ENCODE measurements around the gene VSTM4. TPM values are rescaled to one million over a fixed set of nuclear protein-coding genes. Genes with fewer than 3 reads are reported as not detected.
A peak's percentile ranks its signal among the peaks of the same experiment; 100 is the strongest.

The VSTM4 gene
- total and polyA plus RNA-seq, 4 donors = 1.0 to 3.1 (median 2.0) TPM

DNA sequence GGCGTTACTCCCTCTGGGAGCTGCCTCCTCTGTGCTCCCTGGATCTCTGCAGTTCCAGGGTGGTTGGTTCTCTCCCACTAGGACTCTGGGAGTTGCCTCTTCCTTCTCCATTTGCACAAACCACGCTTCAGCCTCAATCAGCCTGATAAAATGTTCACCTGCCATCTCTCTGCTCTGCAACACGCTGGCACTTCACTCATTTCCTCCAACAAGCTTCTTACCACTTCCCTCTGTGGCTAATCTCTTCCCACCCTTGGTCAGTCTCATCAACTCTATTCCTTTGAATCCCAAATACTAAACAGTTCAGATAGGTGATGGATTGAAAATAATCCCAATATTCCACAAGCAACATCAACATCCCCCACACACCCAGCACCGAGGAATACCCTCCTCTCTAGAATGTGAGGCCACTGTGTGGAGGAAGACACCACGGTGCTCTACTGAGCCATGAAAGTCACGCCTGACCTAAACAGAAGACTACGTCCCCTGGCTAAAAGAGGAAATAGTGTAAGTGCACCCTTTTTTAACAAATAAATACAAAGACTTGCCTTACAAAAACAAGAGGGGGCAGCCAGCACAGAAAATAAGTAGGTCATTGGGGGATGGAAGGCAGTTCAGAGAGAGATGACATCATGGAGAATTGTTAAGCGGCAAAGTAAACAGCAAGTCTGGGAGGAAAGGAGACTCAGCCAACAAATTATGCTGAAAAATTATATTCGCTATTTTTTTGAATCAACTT is 20.4 kb upstream of the VSTM4 start:
- WGBS = 70% methylated on average over 9 of the region's 9 CpGs
- no peak overlapping the region for H3K9ac ChIP-seq (ENCODE audit: low read depth in 1 of 2, low read length in 2 of 2)
- no peaks in the 10 kb centered on the region for H3K36me3 ChIP-seq (ENCODE audit: control insufficient read depth in 4 of 4, insufficient read depth in 3 of 4, low read depth in 1 of 4, low read length in 3 of 4)
- TF ChIP-seq FOXA2 (IDR thresholded peaks at IDR 0.05) (no peak), EGR1 (IDR thresholded peaks at IDR 0.05; ENCODE audit: low read depth in 2 of 2) (no peak), NR2F2 (IDR thresholded peaks at IDR 0.05) (no peak), FOXA1 (IDR thresholded peaks at IDR 0.05) (no peak), YY1 (IDR thresholded peaks at IDR 0.05) (no peak), HNF4A (conservative IDR thresholded peaks at IDR 0.05) (no peak), ATF3 (IDR thresholded peaks at IDR 0.05) (no peak), SP1 (IDR thresholded peaks at IDR 0.05) (no peak), JUND (IDR thresholded peaks at IDR 0.05) (peak; percentile 9 to 24), RAD21 (IDR thresholded peaks at IDR 0.05) (peak; percentile 11 to 15)
- H3K27me3 ChIP-seq (ENCODE audit: control insufficient read depth in 4 of 4, insufficient read depth in 4 of 4, low read length in 3 of 4) = peaks cover 0 to 3% (median 0%) of the 10 kb centered on the region in 4 donors
- no peak overlapping the region for H3K27ac ChIP-seq (ENCODE audit: low read depth in 1 of 2, low read length in 2 of 2)
- H3K4me3 ChIP-seq (ENCODE audit: low read depth in 1 of 3, low read length in 3 of 3) = no peak overlapping the region
- H3K9me3 ChIP-seq (ENCODE audit: control insufficient read depth in 4 of 4, low read length in 3 of 4) = no peaks in the 10 kb centered on the region
- no peaks in the 10 kb centered on the region for H3K4me1 ChIP-seq (ENCODE audit: control insufficient read depth in 4 of 4, insufficient read depth in 4 of 4, low read length in 3 of 4)
- no peak for DNase-seq (ENCODE audit: low spot score)

- TF ChIP-seq, protein P1, sequence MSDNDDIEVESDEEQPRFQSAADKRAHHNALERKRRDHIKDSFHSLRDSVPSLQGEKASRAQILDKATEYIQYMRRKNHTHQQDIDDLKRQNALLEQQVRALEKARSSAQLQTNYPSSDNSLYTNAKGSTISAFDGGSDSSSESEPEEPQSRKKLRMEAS (IDR thresholded peaks at IDR 0.05) = no peak
- TF ChIP-seq SP1 (IDR thresholded peaks at IDR 0.05) = no peak
- TF ChIP-seq FOXA1 (IDR thresholded peaks at IDR 0.05) = no peak
- TF ChIP-seq NR2F2 (IDR thresholded peaks at IDR 0.05) = no peak
- TF ChIP-seq TAF1 (conservative IDR thresholded peaks at IDR 0.05) = no peak
- TF ChIP-seq, protein P2, sequence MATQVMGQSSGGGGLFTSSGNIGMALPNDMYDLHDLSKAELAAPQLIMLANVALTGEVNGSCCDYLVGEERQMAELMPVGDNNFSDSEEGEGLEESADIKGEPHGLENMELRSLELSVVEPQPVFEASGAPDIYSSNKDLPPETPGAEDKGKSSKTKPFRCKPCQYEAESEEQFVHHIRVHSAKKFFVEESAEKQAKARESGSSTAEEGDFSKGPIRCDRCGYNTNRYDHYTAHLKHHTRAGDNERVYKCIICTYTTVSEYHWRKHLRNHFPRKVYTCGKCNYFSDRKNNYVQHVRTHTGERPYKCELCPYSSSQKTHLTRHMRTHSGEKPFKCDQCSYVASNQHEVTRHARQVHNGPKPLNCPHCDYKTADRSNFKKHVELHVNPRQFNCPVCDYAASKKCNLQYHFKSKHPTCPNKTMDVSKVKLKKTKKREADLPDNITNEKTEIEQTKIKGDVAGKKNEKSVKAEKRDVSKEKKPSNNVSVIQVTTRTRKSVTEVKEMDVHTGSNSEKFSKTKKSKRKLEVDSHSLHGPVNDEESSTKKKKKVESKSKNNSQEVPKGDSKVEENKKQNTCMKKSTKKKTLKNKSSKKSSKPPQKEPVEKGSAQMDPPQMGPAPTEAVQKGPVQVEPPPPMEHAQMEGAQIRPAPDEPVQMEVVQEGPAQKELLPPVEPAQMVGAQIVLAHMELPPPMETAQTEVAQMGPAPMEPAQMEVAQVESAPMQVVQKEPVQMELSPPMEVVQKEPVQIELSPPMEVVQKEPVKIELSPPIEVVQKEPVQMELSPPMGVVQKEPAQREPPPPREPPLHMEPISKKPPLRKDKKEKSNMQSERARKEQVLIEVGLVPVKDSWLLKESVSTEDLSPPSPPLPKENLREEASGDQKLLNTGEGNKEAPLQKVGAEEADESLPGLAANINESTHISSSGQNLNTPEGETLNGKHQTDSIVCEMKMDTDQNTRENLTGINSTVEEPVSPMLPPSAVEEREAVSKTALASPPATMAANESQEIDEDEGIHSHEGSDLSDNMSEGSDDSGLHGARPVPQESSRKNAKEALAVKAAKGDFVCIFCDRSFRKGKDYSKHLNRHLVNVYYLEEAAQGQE (IDR thresholded peaks at IDR 0.05) = no peak
- no peak for TF ChIP-seq GABPA (IDR thresholded peaks at IDR 0.05 in 1 of 2, conservative IDR thresholded peaks at IDR 0.05 in 1 of 2)
- TF ChIP-seq HNF4G (IDR thresholded peaks at IDR 0.05) = no peak
- no peak for TF ChIP-seq ATF3 (IDR thresholded peaks at IDR 0.05)
- TF ChIP-seq RAD21 (IDR thresholded peaks at IDR 0.05) = no peak
- TF ChIP-seq, protein P3, sequence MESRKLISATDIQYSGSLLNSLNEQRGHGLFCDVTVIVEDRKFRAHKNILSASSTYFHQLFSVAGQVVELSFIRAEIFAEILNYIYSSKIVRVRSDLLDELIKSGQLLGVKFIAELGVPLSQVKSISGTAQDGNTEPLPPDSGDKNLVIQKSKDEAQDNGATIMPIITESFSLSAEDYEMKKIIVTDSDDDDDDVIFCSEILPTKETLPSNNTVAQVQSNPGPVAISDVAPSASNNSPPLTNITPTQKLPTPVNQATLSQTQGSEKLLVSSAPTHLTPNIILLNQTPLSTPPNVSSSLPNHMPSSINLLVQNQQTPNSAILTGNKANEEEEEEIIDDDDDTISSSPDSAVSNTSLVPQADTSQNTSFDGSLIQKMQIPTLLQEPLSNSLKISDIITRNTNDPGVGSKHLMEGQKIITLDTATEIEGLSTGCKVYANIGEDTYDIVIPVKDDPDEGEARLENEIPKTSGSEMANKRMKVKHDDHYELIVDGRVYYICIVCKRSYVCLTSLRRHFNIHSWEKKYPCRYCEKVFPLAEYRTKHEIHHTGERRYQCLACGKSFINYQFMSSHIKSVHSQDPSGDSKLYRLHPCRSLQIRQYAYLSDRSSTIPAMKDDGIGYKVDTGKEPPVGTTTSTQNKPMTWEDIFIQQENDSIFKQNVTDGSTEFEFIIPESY (IDR thresholded peaks at IDR 0.05) = no peak
- no peak for TF ChIP-seq HNF4A (conservative IDR thresholded peaks at IDR 0.05)
- TF ChIP-seq, protein P4, sequence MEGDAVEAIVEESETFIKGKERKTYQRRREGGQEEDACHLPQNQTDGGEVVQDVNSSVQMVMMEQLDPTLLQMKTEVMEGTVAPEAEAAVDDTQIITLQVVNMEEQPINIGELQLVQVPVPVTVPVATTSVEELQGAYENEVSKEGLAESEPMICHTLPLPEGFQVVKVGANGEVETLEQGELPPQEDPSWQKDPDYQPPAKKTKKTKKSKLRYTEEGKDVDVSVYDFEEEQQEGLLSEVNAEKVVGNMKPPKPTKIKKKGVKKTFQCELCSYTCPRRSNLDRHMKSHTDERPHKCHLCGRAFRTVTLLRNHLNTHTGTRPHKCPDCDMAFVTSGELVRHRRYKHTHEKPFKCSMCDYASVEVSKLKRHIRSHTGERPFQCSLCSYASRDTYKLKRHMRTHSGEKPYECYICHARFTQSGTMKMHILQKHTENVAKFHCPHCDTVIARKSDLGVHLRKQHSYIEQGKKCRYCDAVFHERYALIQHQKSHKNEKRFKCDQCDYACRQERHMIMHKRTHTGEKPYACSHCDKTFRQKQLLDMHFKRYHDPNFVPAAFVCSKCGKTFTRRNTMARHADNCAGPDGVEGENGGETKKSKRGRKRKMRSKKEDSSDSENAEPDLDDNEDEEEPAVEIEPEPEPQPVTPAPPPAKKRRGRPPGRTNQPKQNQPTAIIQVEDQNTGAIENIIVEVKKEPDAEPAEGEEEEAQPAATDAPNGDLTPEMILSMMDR (IDR thresholded peaks at IDR 0.05; ENCODE audit: low read depth, low read length, missing input control) = no peak
- TF ChIP-seq FOXA2 (IDR thresholded peaks at IDR 0.05) = no peak
- no peak for TF ChIP-seq EGR1 (IDR thresholded peaks at IDR 0.05; ENCODE audit: low read depth in 2 of 2)
- no peak for TF ChIP-seq YY1 (IDR thresholded peaks at IDR 0.05)
- no peak for TF ChIP-seq JUND (IDR thresholded peaks at IDR 0.05)
- TF ChIP-seq RXRA (IDR thresholded peaks at IDR 0.05) = no peak
- 66% methylated on average over 3 of the region's 3 CpGs for WGBS
- Histone ChIP-seq H3K27ac (ENCODE audit: low read depth in 1 of 2, low read length in 2 of 2) (no peak overlapping the region), H3K4me1 (ENCODE audit: control insufficient read depth in 4 of 4, insufficient read depth in 4 of 4, low read length in 3 of 4) (no peaks in the 10 kb centered on the region), H3K4me3 (ENCODE audit: low read depth in 1 of 3, low read length in 3 of 3) (no peak overlapping the region), H3K9me3 (ENCODE audit: control insufficient read depth in 4 of 4, low read length in 3 of 4) (no peaks in the 10 kb centered on the region), H3K36me3 (ENCODE audit: control insufficient read depth in 4 of 4, insufficient read depth in 3 of 4, low read depth in 1 of 4, low read length in 3 of 4) (no peaks in the 10 kb centered on the region), H3K9ac (ENCODE audit: low read depth in 1 of 2, low read length in 2 of 2) (no peak overlapping the region), H3K27me3 (ENCODE audit: control insufficient read depth in 4 of 4, insufficient read depth in 4 of 4, low read length in 3 of 4) (peaks cover 0 to 3% (median 0%) of the 10 kb centered on the region in 4 donors)
- DNase-seq (ENCODE audit: low spot score) = no peak
These were observed 19.0 kb upstream of the VSTM4 start for GRCh38 chr10:49134327-49134726.

All from liver (tissue), 9 donors.